Measurements from ENCODE around the gene CADM3. TPM values are rescaled to one million over a fixed set of nuclear protein-coding genes. Genes with fewer than 3 reads are reported as not detected.
A peak's percentile ranks its signal among the peaks of the same experiment; 100 is the strongest.

The CADM3 gene
- total RNA-seq, 1 experiment from 2014 or later = 0.28 TPM

- TF ChIP-seq POLR2AphosphoS5 (IDR thresholded peaks at IDR 0.05; ENCODE audit: low read depth, low read length) (no peak), SIN3A (IDR thresholded peaks at IDR 0.05; ENCODE audit: borderline replicate concordance, insufficient read depth, low read depth, low read length) (no peak), TCF7L2 (IDR thresholded peaks at IDR 0.05; ENCODE audit: low read depth, low read length) (no peak), CTCF (IDR thresholded peaks at IDR 0.05) (no peak), REST (IDR thresholded peaks at IDR 0.05; ENCODE audit: insufficient read depth in 1 of 2, low read depth in 2 of 2, low read length in 1 of 2) (no peak)
- no peaks in the 10 kb centered on the region; the same call in 1 of the 2 replicates for H3K4me1 ChIP-seq (ENCODE audit: control insufficient read depth, insufficient read depth, low read length)
- no peak for ATAC-seq
- no TSS peak for BruUV-seq (replicated peaks)
- in situ Hi-C loops (cut with HindIII; ENCODE audit: low pct_unique_long_range_greater_than_20kb, low sequenced_read_pairs) (no loop called here), intact Hi-C loops (cut with micrococcal nuclease; ENCODE audit: unreplicated experiment) (no loop called here)
- ChIA-PET CTCF (interaction anchor here (0.6 kb wide), 1 partner anchor 703 kb away, joined by 5 read pairs; no protein-coding TSS in a partner anchor), POLR2A (no interaction called here)
- no peaks in the 10 kb centered on the region for H3K36me3 ChIP-seq (ENCODE audit: control insufficient read depth, insufficient read depth, low read length)
- DNase-seq (ENCODE audit: low read depth, low spot score) = no peak
- H3K27me3 ChIP-seq (ENCODE audit: control insufficient read depth, insufficient read depth, low read length) = peaks cover 21% of the 10 kb centered on the region
- no peak overlapping the region for H3K27ac ChIP-seq (ENCODE audit: low read length)
- no peak overlapping the region for H3K4me3 ChIP-seq (ENCODE audit: low read depth in 2 of 2, low read length in 2 of 2)
- no peaks in the 10 kb centered on the region for H3K9me3 ChIP-seq (ENCODE audit: control insufficient read depth, insufficient read depth, low read depth, low read length)
These were observed 776 bp upstream of the CADM3 start for GRCh38 chr1:159170639-159171038.

GRCh38 chr1:159171688-159172501 is 480 bp downstream of the CADM3 start:
- ChIA-PET POLR2A (no interaction called here), CTCF (no interaction called here)
- Histone ChIP-seq H3K9me3 (ENCODE audit: control insufficient read depth, insufficient read depth, low read depth, low read length) (no peaks in the 10 kb centered on the region), H3K27me3 (ENCODE audit: control insufficient read depth, insufficient read depth, low read length) (peaks cover 17% of the 10 kb centered on the region), H3K4me3 (ENCODE audit: low read depth in 2 of 2, low read length in 2 of 2) (peak overlapping the region; percentile 11 to 19; a peak in 2 of 4 replicates), H3K36me3 (ENCODE audit: control insufficient read depth, insufficient read depth, low read length) (no peaks in the 10 kb centered on the region), H3K4me1 (ENCODE audit: control insufficient read depth, insufficient read depth, low read length) (no peaks in the 10 kb centered on the region; the same call in 1 of the 2 replicates), H3K27ac (ENCODE audit: low read length) (no peak overlapping the region)
- TF ChIP-seq CTCF (IDR thresholded peaks at IDR 0.05) (no peak), REST (IDR thresholded peaks at IDR 0.05; ENCODE audit: insufficient read depth in 1 of 2, low read depth in 2 of 2, low read length in 1 of 2) (no peak), POLR2AphosphoS5 (IDR thresholded peaks at IDR 0.05; ENCODE audit: low read depth, low read length) (no peak), SIN3A (IDR thresholded peaks at IDR 0.05; ENCODE audit: borderline replicate concordance, insufficient read depth, low read depth, low read length) (no peak), TCF7L2 (IDR thresholded peaks at IDR 0.05; ENCODE audit: low read depth, low read length) (no peak)
- in situ Hi-C loops (cut with HindIII; ENCODE audit: low pct_unique_long_range_greater_than_20kb, low sequenced_read_pairs) = no loop called here
- DNase-seq (ENCODE audit: low read depth, low spot score) = no peak
- ATAC-seq = peak; percentile 66
- no TSS peak for BruUV-seq (replicated peaks)
- intact Hi-C loops (cut with micrococcal nuclease; ENCODE audit: unreplicated experiment) = no loop called here
